Panc1 (cell line): ENCODE measurements around the gene APOBEC3B. TPM values are rescaled to one million over a fixed set of nuclear protein-coding genes. Genes with fewer than 3 reads are reported as not detected.
"Not testable (repeated sequence)": the region's sequence is repeated elsewhere in the genome, so short reads cannot be mapped to it uniquely, and the experiment has no call there.

Source experiments
- ATAC-seq: fragments of 200-7000 bp; cut with Tn5 transposase; 2 replicates; pipeline ENCODE4 v1.9.1; 2020; ENCODE audit warnings: mild to moderate bottlenecking, moderate library complexity
- BruUV-seq: library from RNA; stranded (reverse); fragments of 400-500 nt; replicated peaks from 2 replicates; lab custom pipeline; 2021; lab: Mats Ljungman, UMichigan
- CTCF ChIA-PET: fragments of 300-600 bp; sonication (Branson Sonifier 250); formaldehyde crosslinking; loops from one replicate; lab custom pipeline; 2022; ENCODE audit warnings: antibody characterized with exemption; lab: Charles Lee
- POLR2A ChIA-PET: fragments of 300-600 bp; sonication (Branson Sonifier 250); formaldehyde crosslinking; loops from one replicate; lab custom pipeline; 2022; ENCODE audit warnings: antibody characterized with exemption; lab: Charles Lee
- DNase-seq: peaks from one replicate; pipeline ENCODE4 v3.0.0-alpha.2; 2010; ENCODE audit warnings: low read depth, low spot score
- H3K27ac ChIP-seq: 2 replicates; pipeline ENCODE4 v1.5.1; 2011; ENCODE audit warnings: mild to moderate bottlenecking, low read length, inconsistent platforms
- H3K27me3 ChIP-seq: fragments of 200-500 bp; sonication (Bioruptor generic); 2 replicates; pipeline ENCODE4 v1.6.0; 2014; ENCODE audit warnings: low read length, inconsistent platforms; ENCODE audit not compliant: control insufficient read depth, insufficient read depth
- H3K36me3 ChIP-seq: fragments of 200-500 bp; sonication (Bioruptor generic); 2 replicates; pipeline ENCODE4 v1.5.1; 2014; ENCODE audit warnings: inconsistent platforms, mild to moderate bottlenecking, low read length, moderate library complexity; ENCODE audit not compliant: control insufficient read depth, insufficient read depth
- H3K4me1 ChIP-seq: 2 replicates; pipeline ENCODE4 v1.5.1; 2011; ENCODE audit warnings: inconsistent platforms, mild to moderate bottlenecking, low read length, moderate library complexity; ENCODE audit not compliant: control insufficient read depth, insufficient read depth
- H3K4me3 ChIP-seq, 2 experiments: 2 replicates each; pipeline ENCODE4 v1.5.1; 2011 to 2012; ENCODE audit warnings: low read depth in 2 of 2, low read length in 2 of 2, mild to moderate bottlenecking in 2 of 2, inconsistent platforms in 1 of 2, moderate library complexity in 1 of 2
- H3K9me3 ChIP-seq: fragments of 200-500 bp; sonication (Bioruptor generic); 2 replicates; pipeline ENCODE4 v1.5.1; 2014; ENCODE audit warnings: low read depth, mild to moderate bottlenecking, inconsistent platforms, low read length, moderate library complexity; ENCODE audit not compliant: control insufficient read depth, insufficient read depth
- CTCF ChIP-seq: fragments of 450-650 bp; IDR thresholded peaks from 2 replicates; pipeline ENCODE4 v1.5.1; 2017; ENCODE audit warnings: mild to moderate bottlenecking
- REST ChIP-seq, 2 experiments: IDR thresholded peaks; 2 replicates each; pipeline ENCODE4 v1.6.1; 2011 to 2012; ENCODE audit warnings: low read depth in 2 of 2, control low read depth in 1 of 2, low read length in 1 of 2, mild to moderate bottlenecking in 1 of 2, moderate library complexity in 1 of 2; ENCODE audit not compliant: insufficient read depth in 1 of 2
- SIN3A ChIP-seq: IDR thresholded peaks from 2 replicates; pipeline ENCODE4 v1.6.1; 2012; ENCODE audit warnings: low read depth, mild to moderate bottlenecking, low read length, moderate library complexity, borderline replicate concordance; ENCODE audit not compliant: insufficient read depth
- TCF7L2 ChIP-seq: IDR thresholded peaks from 2 replicates; pipeline ENCODE4 v1.6.1; 2011; ENCODE audit warnings: mild to moderate bottlenecking, low read depth, low read length, inconsistent platforms
- in situ Hi-C: cut with HindIII; loops from 2 replicates; pipeline ENCODE4 v1.10.0; 2016; ENCODE audit warnings: low sequenced_read_pairs, low pct_unique_long_range_greater_than_20kb
- intact Hi-C: fragments of 100-400 bp; cut with micrococcal nuclease; formaldehyde crosslinking; loops from one replicate; pipeline ENCODE4 v1.10.0; 2022; ENCODE audit not compliant: unreplicated experiment
- total RNA-seq: library from RNA; stranded (reverse); gene quantifications from one replicate; pipeline ENCODE4 v1.2.1, GENCODE V29; 2021; ENCODE audit not compliant: unreplicated experiment

APOBEC3B gene
- total RNA-seq, 1 experiment from 2014 or later: 15.6 TPM

- peak; percentile 44; the same call in 1 of the 2 replicates for ATAC-seq
- POLR2A ChIA-PET, intact Hi-C loops, H3K4me3 ChIP-seq, DNase-seq, BruUV-seq, H3K27me3 ChIP-seq, H3K36me3 ChIP-seq, H3K9me3 ChIP-seq, H3K27ac ChIP-seq, H3K4me1 ChIP-seq, in situ Hi-C loops: not testable (repeated sequence)
- CTCF ChIA-PET: interaction anchor here (0.7 kb wide), 2 partner anchors 216 to 363 kb away, joined by 9 to 12 read pairs; no protein-coding TSS in a partner anchor
Measured at GRCh38 chr22:38984784-38985757, 2.9 kb downstream of the APOBEC3B start.

- H3K36me3 ChIP-seq: no peaks in the 10 kb centered on the region
- BruUV-seq: no TSS peak
- H3K27me3 ChIP-seq: no peaks in the 10 kb centered on the region
- TF ChIP-seq SIN3A (no peak), CTCF (no peak), TCF7L2 (no peak)
- no peak for DNase-seq
- CTCF ChIA-PET: no interaction called here
- no peak for ATAC-seq
- H3K27ac ChIP-seq: no peak overlapping the region
- no peaks in the 10 kb centered on the region; the same call in 1 of the 2 replicates for H3K9me3 ChIP-seq
- peaks cover under 1% of the 10 kb centered on the region; the same call in 1 of the 2 replicates for H3K4me1 ChIP-seq
- H3K4me3 ChIP-seq: no peak overlapping the region
- in situ Hi-C loops (no loop called here), intact Hi-C loops (no loop called here)
- POLR2A ChIA-PET: no interaction called here
Measured at GRCh38 chr22:38986629-38987028, 4.5 kb downstream of the APOBEC3B start.

- Histone ChIP-seq H3K4me1 (no peaks in the 10 kb centered on the region), H3K9me3 (no peaks in the 10 kb centered on the region; the same call in 1 of the 2 replicates), H3K27me3 (no peaks in the 10 kb centered on the region), H3K27ac (no peak overlapping the region), H3K4me3 (no peak overlapping the region), H3K36me3 (no peaks in the 10 kb centered on the region)
- intact Hi-C loops: no loop called here
- in situ Hi-C loops: no loop called here
- DNase-seq (no peak), ATAC-seq (no peak)
- no TSS peak for BruUV-seq
- TF ChIP-seq SIN3A (no peak), REST (IDR thresholded peaks at IDR 0.05; ENCODE audit: insufficient read depth in 1 of 2, low read depth in 2 of 2, low read length in 1 of 2) (no peak)
- CTCF ChIA-PET: no interaction called here
- POLR2A ChIA-PET: no interaction called here
Measured at GRCh38 chr22:38987171-38987895, 5.2 kb downstream of the APOBEC3B start.
